ENCODE results near the gene ZSCAN9.

Gene ZSCAN9

GRCh38 chr6:28224131-28225055 lies 682 bp upstream of the ZSCAN9 start:
- TF ChIP-seq CTCF (IDR thresholded peaks at IDR 0.05; ENCODE audit: extremely low read depth, missing control alignments), result no peak
- DNase-seq (ENCODE audit: low spot score), result no peak

GRCh38 chr6:28226460-28226859 lies 1.4 kb downstream of the ZSCAN9 start:
- DNase-seq (ENCODE audit: low spot score), result no peak
- TF ChIP-seq CTCF (IDR thresholded peaks at IDR 0.05; ENCODE audit: extremely low read depth, missing control alignments), result no peak

DNA sequence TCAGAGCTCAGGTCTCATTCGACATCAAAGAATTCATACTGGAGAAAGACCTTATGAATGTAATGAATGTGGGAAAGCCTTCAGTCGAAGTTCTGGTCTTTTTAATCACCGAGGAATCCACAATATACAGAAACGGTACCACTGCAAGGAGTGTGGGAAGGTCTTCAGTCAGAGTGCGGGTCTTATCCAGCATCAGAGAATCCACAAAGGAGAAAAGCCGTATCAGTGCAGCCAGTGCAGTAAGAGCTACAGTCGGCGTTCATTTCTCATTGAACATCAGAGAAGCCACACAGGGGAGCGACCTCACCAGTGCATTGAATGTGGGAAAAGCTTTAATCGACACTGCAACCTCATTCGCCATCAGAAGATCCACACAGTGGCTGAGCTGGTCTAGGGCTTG lies 7.7 kb downstream of the ZSCAN9 start:
- TF ChIP-seq CTCF (IDR thresholded peaks at IDR 0.05; ENCODE audit: extremely low read depth, missing control alignments), result no peak

DNA sequence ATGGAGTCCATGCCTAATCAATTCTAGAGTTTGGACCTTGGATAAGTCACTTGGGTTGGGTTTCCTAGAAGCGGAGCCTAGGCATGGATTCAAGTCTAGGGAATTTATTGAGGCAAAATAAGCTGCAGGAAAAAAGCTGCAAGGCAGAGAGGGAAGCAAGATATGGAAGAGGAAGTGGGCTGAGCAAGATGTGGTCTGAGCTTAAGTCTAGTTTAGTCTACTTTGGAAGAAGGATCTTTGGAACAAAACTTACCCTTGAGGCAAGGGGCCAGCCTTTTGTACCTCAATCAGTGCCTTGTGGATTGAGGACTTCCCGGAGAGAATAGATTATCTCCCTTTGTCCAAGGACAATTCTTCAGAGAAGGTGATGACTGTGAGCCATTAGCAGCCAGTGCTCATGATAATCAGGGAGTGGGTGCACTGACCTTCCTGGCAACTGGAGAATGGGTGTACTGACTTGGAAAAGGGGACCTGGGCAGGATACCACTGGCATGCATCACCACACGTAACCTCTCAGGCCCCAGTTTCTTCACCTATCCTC lies 10.9 kb downstream of the ZSCAN9 start:
- no peak for DNase-seq (ENCODE audit: low spot score)
- no peak for TF ChIP-seq CTCF (IDR thresholded peaks at IDR 0.05; ENCODE audit: extremely low read depth, missing control alignments)

More for the DNA sequence above, 7.7 kb downstream of the ZSCAN9 start:
- no peak for DNase-seq (ENCODE audit: low spot score)

GRCh38 chr6:28239636-28240035 lies 14.6 kb downstream of the ZSCAN9 start:
- peak; percentile 31 for DNase-seq (ENCODE audit: low spot score)
- no peak for TF ChIP-seq CTCF (IDR thresholded peaks at IDR 0.05; ENCODE audit: extremely low read depth, missing control alignments)

DNA sequence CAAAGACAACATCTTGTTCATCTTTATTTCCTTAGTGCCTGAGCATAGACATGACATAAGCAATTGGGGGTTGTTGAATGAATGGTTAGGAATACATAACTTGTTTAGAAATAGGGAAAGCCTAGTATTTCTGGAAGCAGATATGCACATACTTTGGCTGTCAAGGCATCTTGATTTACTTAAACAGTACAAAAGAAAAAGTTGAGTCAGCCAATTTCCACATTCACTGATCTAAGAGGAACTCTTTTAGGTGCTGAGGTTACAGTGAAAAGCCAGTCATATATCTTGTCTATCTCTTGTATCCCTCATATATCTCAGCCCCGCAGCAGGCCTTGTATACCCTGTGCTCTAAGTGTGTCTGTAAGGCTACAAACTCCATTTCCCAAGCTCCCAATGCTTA lies 15.4 kb downstream of the ZSCAN9 start:
- TF ChIP-seq CTCF (IDR thresholded peaks at IDR 0.05; ENCODE audit: extremely low read depth, missing control alignments), result no peak
- no peak for DNase-seq (ENCODE audit: low spot score)

GRCh38 chr6:28243946-28244345 lies 18.9 kb downstream of the ZSCAN9 start:
- no peak for TF ChIP-seq CTCF (IDR thresholded peaks at IDR 0.05; ENCODE audit: extremely low read depth, missing control alignments)
- no peak for DNase-seq (ENCODE audit: low spot score)
